ENCODE data around the gene SYT14.

Gene SYT14

DNA sequence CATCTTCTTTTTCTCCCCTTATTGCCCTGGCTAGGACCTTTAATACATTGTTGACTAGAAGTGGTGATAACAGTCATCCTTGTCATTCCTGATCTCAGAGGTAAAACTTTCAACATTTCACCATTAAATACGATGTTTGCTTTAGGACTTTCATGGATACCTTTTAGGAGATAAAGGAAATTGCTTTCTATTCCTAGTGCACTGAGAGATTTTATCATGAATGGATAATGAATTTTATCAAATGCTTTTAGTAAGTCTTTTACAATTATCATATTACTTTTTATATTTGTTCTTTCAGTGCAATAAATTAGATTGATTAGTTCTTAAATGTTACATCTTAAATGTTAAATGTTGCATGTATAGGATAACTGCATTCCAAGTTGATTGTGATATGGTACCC, 147.3 kb downstream of the SYT14 start:
- H3K27me3 ChIP-seq (ENCODE audit: insufficient read depth, poor library complexity, severe bottlenecking) = no peaks in the 10 kb centered on the region
- no peak overlapping the region for H3K27ac ChIP-seq (replicated peaks)
- DNase-seq (ENCODE audit: low read depth in 1 of 2, low spot score in 1 of 2) = no peak
- TF ChIP-seq, protein P1, sequence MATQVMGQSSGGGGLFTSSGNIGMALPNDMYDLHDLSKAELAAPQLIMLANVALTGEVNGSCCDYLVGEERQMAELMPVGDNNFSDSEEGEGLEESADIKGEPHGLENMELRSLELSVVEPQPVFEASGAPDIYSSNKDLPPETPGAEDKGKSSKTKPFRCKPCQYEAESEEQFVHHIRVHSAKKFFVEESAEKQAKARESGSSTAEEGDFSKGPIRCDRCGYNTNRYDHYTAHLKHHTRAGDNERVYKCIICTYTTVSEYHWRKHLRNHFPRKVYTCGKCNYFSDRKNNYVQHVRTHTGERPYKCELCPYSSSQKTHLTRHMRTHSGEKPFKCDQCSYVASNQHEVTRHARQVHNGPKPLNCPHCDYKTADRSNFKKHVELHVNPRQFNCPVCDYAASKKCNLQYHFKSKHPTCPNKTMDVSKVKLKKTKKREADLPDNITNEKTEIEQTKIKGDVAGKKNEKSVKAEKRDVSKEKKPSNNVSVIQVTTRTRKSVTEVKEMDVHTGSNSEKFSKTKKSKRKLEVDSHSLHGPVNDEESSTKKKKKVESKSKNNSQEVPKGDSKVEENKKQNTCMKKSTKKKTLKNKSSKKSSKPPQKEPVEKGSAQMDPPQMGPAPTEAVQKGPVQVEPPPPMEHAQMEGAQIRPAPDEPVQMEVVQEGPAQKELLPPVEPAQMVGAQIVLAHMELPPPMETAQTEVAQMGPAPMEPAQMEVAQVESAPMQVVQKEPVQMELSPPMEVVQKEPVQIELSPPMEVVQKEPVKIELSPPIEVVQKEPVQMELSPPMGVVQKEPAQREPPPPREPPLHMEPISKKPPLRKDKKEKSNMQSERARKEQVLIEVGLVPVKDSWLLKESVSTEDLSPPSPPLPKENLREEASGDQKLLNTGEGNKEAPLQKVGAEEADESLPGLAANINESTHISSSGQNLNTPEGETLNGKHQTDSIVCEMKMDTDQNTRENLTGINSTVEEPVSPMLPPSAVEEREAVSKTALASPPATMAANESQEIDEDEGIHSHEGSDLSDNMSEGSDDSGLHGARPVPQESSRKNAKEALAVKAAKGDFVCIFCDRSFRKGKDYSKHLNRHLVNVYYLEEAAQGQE (IDR thresholded peaks at IDR 0.05; ENCODE audit: insufficient replicate concordance, low read depth) = no peak
- TF ChIP-seq SPI1 (IDR thresholded peaks at IDR 0.05; ENCODE audit: borderline replicate concordance, low read depth) = no peak
- TF ChIP-seq POLR2AphosphoS5 (IDR thresholded peaks at IDR 0.05; ENCODE audit: low read depth) = no peak
- TF ChIP-seq, protein P2, sequence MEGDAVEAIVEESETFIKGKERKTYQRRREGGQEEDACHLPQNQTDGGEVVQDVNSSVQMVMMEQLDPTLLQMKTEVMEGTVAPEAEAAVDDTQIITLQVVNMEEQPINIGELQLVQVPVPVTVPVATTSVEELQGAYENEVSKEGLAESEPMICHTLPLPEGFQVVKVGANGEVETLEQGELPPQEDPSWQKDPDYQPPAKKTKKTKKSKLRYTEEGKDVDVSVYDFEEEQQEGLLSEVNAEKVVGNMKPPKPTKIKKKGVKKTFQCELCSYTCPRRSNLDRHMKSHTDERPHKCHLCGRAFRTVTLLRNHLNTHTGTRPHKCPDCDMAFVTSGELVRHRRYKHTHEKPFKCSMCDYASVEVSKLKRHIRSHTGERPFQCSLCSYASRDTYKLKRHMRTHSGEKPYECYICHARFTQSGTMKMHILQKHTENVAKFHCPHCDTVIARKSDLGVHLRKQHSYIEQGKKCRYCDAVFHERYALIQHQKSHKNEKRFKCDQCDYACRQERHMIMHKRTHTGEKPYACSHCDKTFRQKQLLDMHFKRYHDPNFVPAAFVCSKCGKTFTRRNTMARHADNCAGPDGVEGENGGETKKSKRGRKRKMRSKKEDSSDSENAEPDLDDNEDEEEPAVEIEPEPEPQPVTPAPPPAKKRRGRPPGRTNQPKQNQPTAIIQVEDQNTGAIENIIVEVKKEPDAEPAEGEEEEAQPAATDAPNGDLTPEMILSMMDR (IDR thresholded peaks at IDR 0.05; ENCODE audit: insufficient read depth, low read length) = no peak
- no peak for TF ChIP-seq GABPA (IDR thresholded peaks at IDR 0.05; ENCODE audit: low read depth)
- no peak overlapping the region for H3K4me3 ChIP-seq (replicated peaks; ENCODE audit: insufficient read depth, low read length)

DNA sequence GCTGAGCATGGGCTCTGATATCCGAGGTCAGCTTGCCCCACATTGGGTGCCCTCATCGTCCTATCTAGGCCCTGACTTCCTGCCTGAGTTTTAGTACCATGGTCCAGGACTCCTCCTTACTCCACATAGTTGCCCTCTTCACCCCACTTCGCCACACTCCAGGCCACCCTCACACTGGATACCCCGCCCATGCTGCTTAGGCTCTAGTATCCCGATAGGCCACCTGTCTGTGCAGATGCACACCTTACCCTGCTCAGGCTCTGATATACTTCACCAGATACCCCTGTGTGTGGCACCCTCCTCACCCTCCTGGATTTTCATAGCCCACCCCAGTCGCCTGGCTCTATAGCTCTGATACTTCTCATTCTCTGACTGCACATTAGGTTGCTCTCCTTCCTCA, 149.0 kb downstream of the SYT14 start:
- Histone ChIP-seq H3K27me3 (ENCODE audit: insufficient read depth, poor library complexity, severe bottlenecking) (no peaks in the 10 kb centered on the region), H3K27ac (replicated peaks) (no peak overlapping the region), H3K4me3 (replicated peaks; ENCODE audit: insufficient read depth, low read length) (no peak overlapping the region)
- no peak for DNase-seq (ENCODE audit: low read depth in 1 of 2, low spot score in 1 of 2)
- TF ChIP-seq GABPA (IDR thresholded peaks at IDR 0.05; ENCODE audit: low read depth) (no peak), POLR2AphosphoS5 (IDR thresholded peaks at IDR 0.05; ENCODE audit: low read depth) (no peak), SPI1 (IDR thresholded peaks at IDR 0.05; ENCODE audit: borderline replicate concordance, low read depth) (no peak)
- TF ChIP-seq, protein P1 (IDR thresholded peaks at IDR 0.05; ENCODE audit: insufficient replicate concordance, low read depth) = no peak
- TF ChIP-seq, protein P2 (IDR thresholded peaks at IDR 0.05; ENCODE audit: insufficient read depth, low read length) = no peak

DNA sequence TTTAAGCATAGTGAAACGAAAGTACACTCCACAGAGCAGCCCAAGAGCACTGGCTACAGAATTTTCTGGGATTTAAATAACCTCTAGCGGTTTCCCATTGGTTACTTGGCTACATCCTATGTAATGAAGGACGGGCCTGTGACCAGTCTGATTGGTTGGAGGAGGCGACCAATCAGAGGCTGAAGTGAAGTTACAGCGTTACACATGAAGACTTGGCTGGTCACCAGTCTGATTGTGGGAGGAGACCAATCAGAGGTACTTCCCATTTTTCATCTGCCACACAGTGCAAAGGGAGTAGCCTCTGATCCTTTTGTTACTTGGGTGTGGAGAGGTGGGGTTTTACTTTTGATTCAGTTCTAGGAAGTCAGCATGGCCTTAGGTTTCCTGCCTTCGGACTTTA, 151.8 kb downstream of the SYT14 start:
- Histone ChIP-seq H3K27me3 (ENCODE audit: insufficient read depth, poor library complexity, severe bottlenecking) (no peaks in the 10 kb centered on the region), H3K27ac (replicated peaks) (no peak overlapping the region), H3K4me3 (replicated peaks; ENCODE audit: insufficient read depth, low read length) (no peak overlapping the region)
- TF ChIP-seq, protein P2 (IDR thresholded peaks at IDR 0.05; ENCODE audit: insufficient read depth, low read length) = no peak
- TF ChIP-seq POLR2AphosphoS5 (IDR thresholded peaks at IDR 0.05; ENCODE audit: low read depth) (no peak), SPI1 (IDR thresholded peaks at IDR 0.05; ENCODE audit: borderline replicate concordance, low read depth) (no peak), GABPA (IDR thresholded peaks at IDR 0.05; ENCODE audit: low read depth) (no peak)
- TF ChIP-seq, protein P1 (IDR thresholded peaks at IDR 0.05; ENCODE audit: insufficient replicate concordance, low read depth) = no peak
- no peak for DNase-seq (ENCODE audit: low read depth in 1 of 2, low spot score in 1 of 2)

Data from HL-60 (cell line).